CD4-positive, alpha-beta T cell (primary cell): Measurements from ENCODE around the gene ESYT1. TPM values are rescaled to one million over a fixed set of nuclear protein-coding genes. Genes with fewer than 3 reads are reported as not detected.

Experiments
- ATAC-seq: fragments of 200-7000 bp; cut with Tn5 transposase; one replicate; pipeline ENCODE4 v1.10.0; 2022; ENCODE audit warnings: mild to moderate bottlenecking; ENCODE audit not compliant: poor library complexity
- CTCF ChIA-PET: fragments of 350-600 bp; sonication (Branson Sonifier 250); formaldehyde crosslinking; loops from one replicate; lab custom pipeline; 2021; ENCODE audit warnings: antibody characterized with exemption, inconsistent platforms; lab: Charles Lee
- POLR2A ChIA-PET: fragments of 350-600 bp; sonication (Branson Sonifier 250); formaldehyde crosslinking; loops from one replicate; lab custom pipeline; 2021; ENCODE audit warnings: antibody characterized with exemption, inconsistent platforms; lab: Charles Lee
- DNase-seq, 14 experiments: peaks; one replicate each; pipeline ENCODE4 v3.0.0-alpha.2; 2013 to 2020; ENCODE audit warnings: mixed read lengths in 2 of 14
- H3K27ac ChIP-seq, 2 donors: one replicate each; pipeline versions ENCODE4 v1.5.1 to v1.7.0; 2013; ENCODE audit warnings: low read length in 2 of 2, low read depth in 1 of 2, mild to moderate bottlenecking in 1 of 2
- H3K27me3 ChIP-seq, 2 experiments: 1 replicate in 1 of 2; 2 replicates in 1 of 2; pipeline versions ENCODE4 v1.6.1 to v1.7.0; 2013; ENCODE audit warnings: low read length in 2 of 2, control low read depth in 1 of 2, mild to moderate bottlenecking in 1 of 2, moderate library complexity in 1 of 2; ENCODE audit not compliant: insufficient read depth in 2 of 2, control insufficient read depth in 1 of 2
- H3K36me3 ChIP-seq: one replicate; pipeline ENCODE4 v1.6.1; 2013; ENCODE audit warnings: low read length, control low read depth; ENCODE audit not compliant: insufficient read depth
- H3K4me1 ChIP-seq: one replicate; pipeline ENCODE4 v1.6.1; 2013; ENCODE audit warnings: low read length, control low read depth; ENCODE audit not compliant: insufficient read depth
- H3K4me3 ChIP-seq: one replicate; pipeline ENCODE4 v1.5.1; 2013; ENCODE audit warnings: mild to moderate bottlenecking, low read length, moderate library complexity
- H3K9me3 ChIP-seq, 2 experiments: 1 replicate in 1 of 2; 2 replicates in 1 of 2; pipeline versions ENCODE4 v1.6.1 to v1.7.0; 2013; ENCODE audit warnings: low read length in 2 of 2, mild to moderate bottlenecking in 2 of 2, control low read depth in 1 of 2, moderate library complexity in 1 of 2; ENCODE audit not compliant: control insufficient read depth in 1 of 2, insufficient read depth in 1 of 2
- H3K27ac Mint-ChIP-seq: one replicate; pipeline ENCODE4 v1.8.0; 2020; ENCODE audit warnings: mixed read lengths
- H3K27me3 Mint-ChIP-seq: one replicate; pipeline ENCODE4 v1.8.0; 2021; ENCODE audit warnings: mixed read lengths
- H3K36me3 Mint-ChIP-seq: one replicate; pipeline ENCODE4 v1.8.0; 2021; ENCODE audit warnings: low read depth, mixed read lengths
- H3K4me1 Mint-ChIP-seq: one replicate; pipeline ENCODE4 v1.8.0; 2021; ENCODE audit warnings: low read depth, mixed read lengths
- H3K4me3 Mint-ChIP-seq: one replicate; pipeline ENCODE4 v1.8.0; 2020; ENCODE audit warnings: mild to moderate bottlenecking, mixed read lengths
- H3K9me3 Mint-ChIP-seq: one replicate; pipeline ENCODE4 v1.8.0; 2020; ENCODE audit warnings: mixed read lengths
- intact Hi-C, 2 experiments: fragments of 100-400 bp; cut with DNase I in 1 of 2; cut with micrococcal nuclease in 1 of 2; formaldehyde crosslinking; loops; one replicate each; pipeline versions ENCODE4 v1.15.1 to v1.9.0; 2023 to 2025; cut with DNase I, micrococcal nuclease
- total RNA-seq, 174 experiments: library from RNA in 2 of 174; stranded (reverse) in 2 of 174; gene quantifications; one replicate each; pipeline ENCODE4 v1.2.3 and lab custom pipeline; 2021 to 2026
- TF ChIP-seq, protein P1 (sequence below): fragments of 200-600 bp; IDR thresholded peaks from one replicate; pipeline ENCODE4 v1.8.0; 2022; ENCODE audit warnings: antibody characterized with exemption, mild to moderate bottlenecking

The ESYT1 gene
- total RNA-seq, 2 experiments from 2014 or later: 88.5 to 90.3 TPM

DNA sequence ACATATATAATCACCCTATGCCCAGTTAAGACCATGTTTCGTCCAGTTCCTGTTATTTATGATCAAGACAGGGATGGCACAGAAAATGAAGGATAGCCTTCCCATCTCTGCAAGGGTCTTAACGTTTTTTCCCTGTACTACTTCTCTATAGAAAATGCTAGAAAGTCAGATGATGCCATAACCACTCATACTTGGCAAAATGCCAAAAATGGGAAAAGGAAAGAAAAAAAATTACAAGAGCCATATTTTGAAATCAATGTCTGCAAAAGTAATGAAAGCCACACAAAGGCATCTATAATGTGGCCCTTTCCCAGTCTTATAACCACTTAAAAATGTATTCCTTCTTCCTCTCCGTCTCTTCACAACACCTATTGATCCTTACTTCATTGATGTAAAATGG, 22.5 kb downstream of the ESYT1 start:
- Histone ChIP-seq H3K27ac (no peak overlapping the region), H3K9me3 (no peaks in the 10 kb centered on the region), H3K4me3 (no peak overlapping the region), H3K36me3 (peaks cover 4% of the 10 kb centered on the region), H3K4me1 (peaks cover 30% of the 10 kb centered on the region), H3K27me3 (no peaks in the 10 kb centered on the region)
- DNase-seq: peak in 1 of 14 experiments; percentile 34
- H3K36me3 Mint-ChIP-seq: peaks cover 14% of the 10 kb centered on the region
- ChIA-PET CTCF (interaction anchor here (1.4 to 2.0 kb wide), 5 partner anchors 17 to 39 kb away, joined by 3 to 23 read pairs (median 5); partner anchors contain the start of gene SMARCC2), POLR2A (interaction anchor here (1.0 to 4.9 kb wide), 3 partner anchors 10 to 22 kb away, joined by 3 to 35 read pairs (median 7); partner anchors contain the start of gene ESYT1)
- H3K4me1 Mint-ChIP-seq: peaks cover 34% of the 10 kb centered on the region
- TF ChIP-seq, protein P1, sequence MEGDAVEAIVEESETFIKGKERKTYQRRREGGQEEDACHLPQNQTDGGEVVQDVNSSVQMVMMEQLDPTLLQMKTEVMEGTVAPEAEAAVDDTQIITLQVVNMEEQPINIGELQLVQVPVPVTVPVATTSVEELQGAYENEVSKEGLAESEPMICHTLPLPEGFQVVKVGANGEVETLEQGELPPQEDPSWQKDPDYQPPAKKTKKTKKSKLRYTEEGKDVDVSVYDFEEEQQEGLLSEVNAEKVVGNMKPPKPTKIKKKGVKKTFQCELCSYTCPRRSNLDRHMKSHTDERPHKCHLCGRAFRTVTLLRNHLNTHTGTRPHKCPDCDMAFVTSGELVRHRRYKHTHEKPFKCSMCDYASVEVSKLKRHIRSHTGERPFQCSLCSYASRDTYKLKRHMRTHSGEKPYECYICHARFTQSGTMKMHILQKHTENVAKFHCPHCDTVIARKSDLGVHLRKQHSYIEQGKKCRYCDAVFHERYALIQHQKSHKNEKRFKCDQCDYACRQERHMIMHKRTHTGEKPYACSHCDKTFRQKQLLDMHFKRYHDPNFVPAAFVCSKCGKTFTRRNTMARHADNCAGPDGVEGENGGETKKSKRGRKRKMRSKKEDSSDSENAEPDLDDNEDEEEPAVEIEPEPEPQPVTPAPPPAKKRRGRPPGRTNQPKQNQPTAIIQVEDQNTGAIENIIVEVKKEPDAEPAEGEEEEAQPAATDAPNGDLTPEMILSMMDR: no peak
- intact Hi-C loops: loop anchor here (2.0 to 5.0 kb wide), 3 partner anchors 22 to 37 kb away; partner anchors contain the start of genes ESYT1 (in 1 of the 2), RPL41 (in 1 of the 2), SMARCC2 (in 1 of the 2) and ZC3H10 (in 1 of the 2)
- no peak for ATAC-seq
- H3K27ac Mint-ChIP-seq: peak overlapping the region; percentile 94
- H3K9me3 Mint-ChIP-seq: no peaks in the 10 kb centered on the region
- H3K27me3 Mint-ChIP-seq: no peaks in the 10 kb centered on the region
- H3K4me3 Mint-ChIP-seq: peak overlapping the region; percentile 94

- Mint-ChIP-seq H3K27me3 (no peaks in the 10 kb centered on the region), H3K36me3 (peaks cover 11% of the 10 kb centered on the region), H3K27ac (peak overlapping the region; percentile 94), H3K9me3 (no peaks in the 10 kb centered on the region), H3K4me1 (peaks cover 27% of the 10 kb centered on the region), H3K4me3 (peak overlapping the region; percentile 94)
- Histone ChIP-seq H3K9me3 (no peaks in the 10 kb centered on the region), H3K27ac (peak overlapping the region; percentile 75 to 87), H3K36me3 (peaks cover 4% of the 10 kb centered on the region), H3K4me1 (peaks cover 30% of the 10 kb centered on the region), H3K4me3 (peak overlapping the region; percentile 76), H3K27me3 (no peaks in the 10 kb centered on the region)
- POLR2A ChIA-PET: interaction anchor here (0.6 to 4.9 kb wide), 20 partner anchors 10 to 413 kb away, joined by 3 to 50 read pairs (median 3); partner anchors contain the start of genes CNPY2, DNAJC14, ESYT1 and PA2G4
- peak; percentile 71 for ATAC-seq
- DNase-seq: peak; percentile 55 to 81 (median 65)
- intact Hi-C loops: loop anchor here (2.0 to 5.0 kb wide), 5 partner anchors 15 to 37 kb away; partner anchors contain the start of genes SMARCC2 (in 2 of the 2), ESYT1 (in 1 of the 2), RPL41 (in 1 of the 2) and ZC3H10 (in 1 of the 2)
- CTCF ChIA-PET: interaction anchor here (0.5 to 2.0 kb wide), 11 partner anchors 10 to 385 kb away, joined by 3 to 36 read pairs (median 4); partner anchors contain the start of genes ESYT1, PA2G4, RPL41 and SMARCC2
- TF ChIP-seq, protein P1: peak; percentile 73
Measured at GRCh38 chr12:56151672-56152131, 23.6 kb downstream of the ESYT1 start.

GRCh38 chr12:56152132-56152755, 24.2 kb downstream of the ESYT1 start, which contains the start of gene MYL6B:
TSS of gene MYL6B (plus strand) at chr12:56152587. CDS start at chr12:56153919, 1,332 bp downstream.
- H3K9me3 ChIP-seq: no peaks in the 10 kb centered on the region
- Mint-ChIP-seq H3K36me3 (peaks cover 9% of the 10 kb centered on the region), H3K4me3 (peak within 1 kb of the TSS; percentile 94), H3K4me1 (peaks cover 27% of the 10 kb centered on the region), H3K9me3 (no peaks in the 10 kb centered on the region), H3K27ac (peak within 1 kb of the TSS; percentile 94), H3K27me3 (no peaks in the 10 kb centered on the region)
- CTCF ChIA-PET: interaction anchor here (0.7 to 2.0 kb wide), 9 partner anchors 9 to 164 kb away, joined by 3 to 36 read pairs (median 4); partner anchors contain the start of genes ESYT1, PA2G4, SMARCC2 and ZC3H10
- peak within 1 kb of the TSS; percentile 76 for H3K4me3 ChIP-seq
- peak; percentile 85 to 96 (median 91) for DNase-seq
- no peaks in the 10 kb centered on the region for H3K27me3 ChIP-seq
- peaks cover 4% of the 10 kb centered on the region for H3K36me3 ChIP-seq
- TF ChIP-seq, protein P1: no peak
- peaks cover 29% of the 10 kb centered on the region for H3K4me1 ChIP-seq
- intact Hi-C loops: loop anchor here (2.0 to 5.0 kb wide), 4 partner anchors 15 to 37 kb away; partner anchors contain the start of genes SMARCC2 (in 2 of the 2), RPL41 (in 1 of the 2) and ZC3H10 (in 1 of the 2)
- peak within 1 kb of the TSS; percentile 75 to 87 for H3K27ac ChIP-seq
- POLR2A ChIA-PET: interaction anchor here (0.7 to 4.9 kb wide), 16 partner anchors 9 to 413 kb away, joined by 3 to 50 read pairs (median 4); partner anchors contain the start of genes DNAJC14, ESYT1, PA2G4 and RNF41
- peak; percentile 88 for ATAC-seq
